Thyroid gland (tissue), 4 donors: ENCODE data around the gene ARID3A.

Experiments used
- CTCF ChIP-seq, 6 experiments: fragments of 200-600 bp in 3 of 6; fragments of 450-650 bp in 3 of 6; sonication (generic) in 3 of 6; IDR thresholded peaks; one replicate each; pipeline ENCODE4 v1.5.1; 2016 to 2019; ENCODE audit warnings: antibody characterized with exemption in 6 of 6, mild to moderate bottlenecking in 2 of 6, inconsistent platforms in 1 of 6, moderate library complexity in 1 of 6
- POLR2A ChIP-seq, 2 donors: fragments of 450-650 bp; IDR thresholded peaks; one replicate each; pipeline ENCODE4 v1.6.1; 2017; ENCODE audit warnings: antibody characterized with exemption in 2 of 2, mild to moderate bottlenecking in 2 of 2, moderate library complexity in 1 of 2

DNA sequence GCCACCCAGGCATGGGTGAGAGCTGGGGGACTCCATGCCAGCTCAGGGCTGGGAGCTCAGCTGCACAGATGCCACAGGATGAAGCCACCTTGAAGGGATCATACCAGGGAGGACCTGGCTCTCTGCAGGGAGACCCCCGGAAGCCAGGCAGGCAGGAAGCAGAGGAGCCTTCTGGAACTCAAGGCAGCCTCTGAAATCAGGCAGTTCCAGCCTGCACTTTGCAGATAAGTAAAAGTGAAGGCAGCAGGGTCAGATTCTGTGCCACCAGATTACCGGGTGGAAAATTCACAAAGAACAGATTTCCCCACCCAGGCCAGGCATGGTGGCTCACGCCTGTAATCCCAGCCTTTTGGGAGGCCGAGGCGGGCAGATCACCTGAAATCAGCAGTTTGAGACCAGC lies 92.6 kb downstream of the ARID3A start:
- no peak for TF ChIP-seq CTCF (IDR thresholded peaks at IDR 0.05)
- TF ChIP-seq POLR2A (IDR thresholded peaks at IDR 0.05): no peak
